Measurements from ENCODE around the gene PITPNC1. TPM values are rescaled to one million over a fixed set of nuclear protein-coding genes. Genes with fewer than 3 reads are reported as not detected.

The PITPNC1 gene
- polyA plus RNA-seq, 1 of the 3 experiments (the other 2 are of a cell fraction) = 18.4 TPM

DNA sequence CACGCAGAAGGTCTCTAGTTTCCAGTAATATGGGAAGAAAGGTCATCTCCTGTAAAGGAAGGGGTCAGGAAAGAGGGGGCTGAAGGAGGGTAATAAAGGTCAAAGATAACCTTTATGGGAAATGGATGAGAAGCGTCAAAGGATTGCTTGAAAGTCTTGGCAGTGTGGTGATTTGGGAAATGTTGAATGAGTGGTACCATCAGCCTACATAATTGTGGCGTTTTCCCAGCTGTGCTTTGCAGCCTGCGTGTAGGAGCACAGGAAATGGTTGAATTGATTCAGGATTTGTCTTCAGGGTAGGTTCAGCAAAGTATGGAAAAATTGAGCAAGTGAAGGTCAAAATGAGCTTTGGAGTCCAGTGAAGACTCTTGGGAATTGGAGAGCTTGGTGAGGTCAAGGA lies 224.8 kb downstream of the PITPNC1 start (continued):
- TF ChIP-seq, protein P1, sequence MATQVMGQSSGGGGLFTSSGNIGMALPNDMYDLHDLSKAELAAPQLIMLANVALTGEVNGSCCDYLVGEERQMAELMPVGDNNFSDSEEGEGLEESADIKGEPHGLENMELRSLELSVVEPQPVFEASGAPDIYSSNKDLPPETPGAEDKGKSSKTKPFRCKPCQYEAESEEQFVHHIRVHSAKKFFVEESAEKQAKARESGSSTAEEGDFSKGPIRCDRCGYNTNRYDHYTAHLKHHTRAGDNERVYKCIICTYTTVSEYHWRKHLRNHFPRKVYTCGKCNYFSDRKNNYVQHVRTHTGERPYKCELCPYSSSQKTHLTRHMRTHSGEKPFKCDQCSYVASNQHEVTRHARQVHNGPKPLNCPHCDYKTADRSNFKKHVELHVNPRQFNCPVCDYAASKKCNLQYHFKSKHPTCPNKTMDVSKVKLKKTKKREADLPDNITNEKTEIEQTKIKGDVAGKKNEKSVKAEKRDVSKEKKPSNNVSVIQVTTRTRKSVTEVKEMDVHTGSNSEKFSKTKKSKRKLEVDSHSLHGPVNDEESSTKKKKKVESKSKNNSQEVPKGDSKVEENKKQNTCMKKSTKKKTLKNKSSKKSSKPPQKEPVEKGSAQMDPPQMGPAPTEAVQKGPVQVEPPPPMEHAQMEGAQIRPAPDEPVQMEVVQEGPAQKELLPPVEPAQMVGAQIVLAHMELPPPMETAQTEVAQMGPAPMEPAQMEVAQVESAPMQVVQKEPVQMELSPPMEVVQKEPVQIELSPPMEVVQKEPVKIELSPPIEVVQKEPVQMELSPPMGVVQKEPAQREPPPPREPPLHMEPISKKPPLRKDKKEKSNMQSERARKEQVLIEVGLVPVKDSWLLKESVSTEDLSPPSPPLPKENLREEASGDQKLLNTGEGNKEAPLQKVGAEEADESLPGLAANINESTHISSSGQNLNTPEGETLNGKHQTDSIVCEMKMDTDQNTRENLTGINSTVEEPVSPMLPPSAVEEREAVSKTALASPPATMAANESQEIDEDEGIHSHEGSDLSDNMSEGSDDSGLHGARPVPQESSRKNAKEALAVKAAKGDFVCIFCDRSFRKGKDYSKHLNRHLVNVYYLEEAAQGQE (IDR thresholded peaks at IDR 0.05; ENCODE audit: low read depth, low read length) = no peak
- no peak for TF ChIP-seq RAD21 (IDR thresholded peaks at IDR 0.05; ENCODE audit: low read length)

DNA sequence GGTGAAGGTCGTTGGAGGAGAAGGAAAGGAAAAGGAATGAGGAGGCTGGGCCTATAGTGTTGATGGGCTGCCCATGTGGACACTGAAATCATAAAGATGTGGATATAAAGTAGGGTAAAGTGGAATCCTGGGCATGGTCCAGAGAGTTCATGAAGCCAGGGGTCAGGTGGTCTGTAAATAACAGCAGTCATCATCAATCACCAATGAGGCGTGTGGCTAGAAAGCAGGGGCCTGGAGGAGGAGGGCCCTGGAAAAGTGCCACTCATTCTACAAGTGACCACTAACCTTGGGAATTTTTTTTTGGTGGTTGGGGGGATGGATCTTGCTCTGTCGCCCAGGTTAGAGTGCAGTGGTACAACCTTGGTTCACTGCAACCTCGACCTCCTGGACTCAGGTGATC lies 225.4 kb downstream of the PITPNC1 start:
- Histone ChIP-seq H3K4me2 (no peak overlapping the region), H4K20me1 (ENCODE audit: insufficient read depth) (no peaks in the 10 kb centered on the region), H3K36me3 (replicated peaks in 1 of 2; ENCODE audit: control insufficient read depth in 1 of 2, insufficient read depth in 2 of 2, low read length in 1 of 2) (no peaks in the 10 kb centered on the region), H3K4me3 (ENCODE audit: low read depth in 2 of 2, low read length in 1 of 2) (no peak overlapping the region), H3K9me2 (no peaks in the 10 kb centered on the region), H3K4me1 (ENCODE audit: control insufficient read depth in 1 of 2, insufficient read depth in 2 of 2, low read depth in 1 of 2, low read length in 1 of 2) (peaks cover 19 to 29% of the 10 kb centered on the region in 2 experiments), H3K27ac (ENCODE audit: low read depth in 2 of 2, low read length in 1 of 2) (no peak overlapping the region), H3K27me3 (ENCODE audit: insufficient read depth) (no peaks in the 10 kb centered on the region), H3K9me3 (peaks cover 7% of the 10 kb centered on the region; the same call in 1 of the 2 replicates), H2AFZ (ENCODE audit: low read depth) (no peak overlapping the region), H3K79me2 (ENCODE audit: insufficient read depth) (no peaks in the 10 kb centered on the region), H3K9ac (no peak overlapping the region), H3F3A (replicated peaks; ENCODE audit: insufficient read depth) (peaks cover 6% of the 10 kb centered on the region)
- ChIA-PET CTCF (interaction anchor here (0.8 to 10.5 kb wide), 24 partner anchors 9 to 231 kb away, joined by 3 to 111 read pairs (median 4); partner anchors contain the start of gene PITPNC1), POLR2A (no interaction called here)
- TF ChIP-seq, protein P2, sequence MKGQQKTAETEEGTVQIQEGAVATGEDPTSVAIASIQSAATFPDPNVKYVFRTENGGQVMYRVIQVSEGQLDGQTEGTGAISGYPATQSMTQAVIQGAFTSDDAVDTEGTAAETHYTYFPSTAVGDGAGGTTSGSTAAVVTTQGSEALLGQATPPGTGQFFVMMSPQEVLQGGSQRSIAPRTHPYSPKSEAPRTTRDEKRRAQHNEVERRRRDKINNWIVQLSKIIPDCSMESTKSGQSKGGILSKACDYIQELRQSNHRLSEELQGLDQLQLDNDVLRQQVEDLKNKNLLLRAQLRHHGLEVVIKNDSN (IDR thresholded peaks at IDR 0.05; ENCODE audit: borderline replicate concordance, low read depth) = no peak
- TF ChIP-seq TCF12 (IDR thresholded peaks at IDR 0.05) (no peak), SIN3A (IDR thresholded peaks at IDR 0.05; ENCODE audit: borderline replicate concordance, low read depth, low read length) (no peak), FOXJ3 (CRISPR knock-in tag; IDR thresholded peaks at IDR 0.05) (no peak), SMC3 (IDR thresholded peaks at IDR 0.05; ENCODE audit: low read depth, low read length) (no peak), YY1 (IDR thresholded peaks at IDR 0.05; ENCODE audit: low read depth) (no peak), EZH2phosphoT487 (IDR thresholded peaks at IDR 0.05; ENCODE audit: borderline replicate concordance, low read depth) (no peak), MXI1 (IDR thresholded peaks at IDR 0.05; ENCODE audit: low read depth, low read length) (no peak), POLR2AphosphoS5 (IDR thresholded peaks at IDR 0.05; ENCODE audit: low read depth, low read length) (no peak), TEAD4 (IDR thresholded peaks at IDR 0.05; ENCODE audit: borderline replicate concordance, insufficient read depth) (no peak), TAF1 (IDR thresholded peaks at IDR 0.05; ENCODE audit: borderline replicate concordance, low read depth, low read length) (no peak), RFX5 (IDR thresholded peaks at IDR 0.05; ENCODE audit: low read length) (no peak)
- TF ChIP-seq, protein P3, sequence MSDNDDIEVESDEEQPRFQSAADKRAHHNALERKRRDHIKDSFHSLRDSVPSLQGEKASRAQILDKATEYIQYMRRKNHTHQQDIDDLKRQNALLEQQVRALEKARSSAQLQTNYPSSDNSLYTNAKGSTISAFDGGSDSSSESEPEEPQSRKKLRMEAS (IDR thresholded peaks at IDR 0.05; ENCODE audit: low read depth) = no peak
- TF ChIP-seq, protein P4, sequence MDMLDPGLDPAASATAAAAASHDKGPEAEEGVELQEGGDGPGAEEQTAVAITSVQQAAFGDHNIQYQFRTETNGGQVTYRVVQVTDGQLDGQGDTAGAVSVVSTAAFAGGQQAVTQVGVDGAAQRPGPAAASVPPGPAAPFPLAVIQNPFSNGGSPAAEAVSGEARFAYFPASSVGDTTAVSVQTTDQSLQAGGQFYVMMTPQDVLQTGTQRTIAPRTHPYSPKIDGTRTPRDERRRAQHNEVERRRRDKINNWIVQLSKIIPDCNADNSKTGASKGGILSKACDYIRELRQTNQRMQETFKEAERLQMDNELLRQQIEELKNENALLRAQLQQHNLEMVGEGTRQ (IDR thresholded peaks at IDR 0.05; ENCODE audit: borderline replicate concordance, low read depth, low read length) = no peak
- TF ChIP-seq, protein P1 (IDR thresholded peaks at IDR 0.05; ENCODE audit: low read depth, low read length) = no peak
- TF ChIP-seq, protein P5, sequence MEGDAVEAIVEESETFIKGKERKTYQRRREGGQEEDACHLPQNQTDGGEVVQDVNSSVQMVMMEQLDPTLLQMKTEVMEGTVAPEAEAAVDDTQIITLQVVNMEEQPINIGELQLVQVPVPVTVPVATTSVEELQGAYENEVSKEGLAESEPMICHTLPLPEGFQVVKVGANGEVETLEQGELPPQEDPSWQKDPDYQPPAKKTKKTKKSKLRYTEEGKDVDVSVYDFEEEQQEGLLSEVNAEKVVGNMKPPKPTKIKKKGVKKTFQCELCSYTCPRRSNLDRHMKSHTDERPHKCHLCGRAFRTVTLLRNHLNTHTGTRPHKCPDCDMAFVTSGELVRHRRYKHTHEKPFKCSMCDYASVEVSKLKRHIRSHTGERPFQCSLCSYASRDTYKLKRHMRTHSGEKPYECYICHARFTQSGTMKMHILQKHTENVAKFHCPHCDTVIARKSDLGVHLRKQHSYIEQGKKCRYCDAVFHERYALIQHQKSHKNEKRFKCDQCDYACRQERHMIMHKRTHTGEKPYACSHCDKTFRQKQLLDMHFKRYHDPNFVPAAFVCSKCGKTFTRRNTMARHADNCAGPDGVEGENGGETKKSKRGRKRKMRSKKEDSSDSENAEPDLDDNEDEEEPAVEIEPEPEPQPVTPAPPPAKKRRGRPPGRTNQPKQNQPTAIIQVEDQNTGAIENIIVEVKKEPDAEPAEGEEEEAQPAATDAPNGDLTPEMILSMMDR (IDR thresholded peaks at IDR 0.05) = no peak
- no peak for DNase-seq
- WGBS (ENCODE audit: low lambda C conversion rate) = 87% methylated on average over 4 of the region's 4 CpGs
